ENCODE data around the gene WIPF1.
A peak's percentile ranks its signal among the peaks of the same experiment; 100 is the strongest.

Gene WIPF1

GRCh38 chr2:174597345-174598047 is at the start of gene WIPF1:
Gene WIPF1 (minus strand): TSS chr2:174597804. CDS start chr2:174585573, 12,231 bp downstream.
- peak; percentile 94 for DNase-seq

GRCh38 chr2:174645296-174645695 is 47.7 kb upstream of the WIPF1 start:
- DNase-seq, result no peak

- DNase-seq, result no peak
Observed at GRCh38 chr2:174644406-174644805, 46.8 kb upstream of the WIPF1 start.

- DNase-seq, result no peak
Observed at GRCh38 chr2:174643356-174643755, 45.8 kb upstream of the WIPF1 start.

- DNase-seq, result no peak
Observed at GRCh38 chr2:174641168-174641567, 43.6 kb upstream of the WIPF1 start.

- DNase-seq, result peak; percentile 58
Observed at GRCh38 chr2:174636987-174637386, 39.4 kb upstream of the WIPF1 start.

GRCh38 chr2:174635776-174636404 is 38.3 kb upstream of the WIPF1 start:
- DNase-seq, result no peak

GRCh38 chr2:174635015-174635593 is 37.5 kb upstream of the WIPF1 start:
- DNase-seq, result peak; percentile 15

GRCh38 chr2:174634130-174635014 is 36.8 kb upstream of the WIPF1 start:
- peak; percentile 85 for DNase-seq

GRCh38 chr2:174633623-174633930 is 36.0 kb upstream of the WIPF1 start:
- DNase-seq, result peak; percentile 63

- peak; percentile 75 for DNase-seq
Observed at GRCh38 chr2:174632841-174633622, 35.4 kb upstream of the WIPF1 start.

- no peak for DNase-seq
Observed at GRCh38 chr2:174631009-174631981, 33.7 kb upstream of the WIPF1 start.

GRCh38 chr2:174630107-174630506 is 32.5 kb upstream of the WIPF1 start:
- no peak for DNase-seq

- DNase-seq, result no peak
Observed at GRCh38 chr2:174629506-174629905, 31.9 kb upstream of the WIPF1 start.

- DNase-seq, result no peak
Observed at GRCh38 chr2:174628528-174629169, 31.0 kb upstream of the WIPF1 start.

- no peak for DNase-seq
Observed at GRCh38 chr2:174627216-174627615, 29.6 kb upstream of the WIPF1 start.

- DNase-seq, result no peak
Observed at GRCh38 chr2:174624895-174625430, 27.4 kb upstream of the WIPF1 start.

GRCh38 chr2:174623690-174624089 is 26.1 kb upstream of the WIPF1 start:
- DNase-seq, result no peak

- no peak for DNase-seq
Observed at GRCh38 chr2:174623106-174623637, 25.6 kb upstream of the WIPF1 start.

- no peak for DNase-seq
Observed at GRCh38 chr2:174621323-174621722, 23.7 kb upstream of the WIPF1 start.

Data from hematopoietic multipotent progenitor cell treated with erythropoietin and hydrocortisone succinate and interleukin-3 and kit ligand, for 4 days (in vitro differentiated cells).